ENCODE measurements around the gene IGFL1.
"Not testable (repeated sequence)": the region's sequence is repeated elsewhere in the genome, so short reads cannot be mapped to it uniquely, and the experiment has no call there.

DNA sequence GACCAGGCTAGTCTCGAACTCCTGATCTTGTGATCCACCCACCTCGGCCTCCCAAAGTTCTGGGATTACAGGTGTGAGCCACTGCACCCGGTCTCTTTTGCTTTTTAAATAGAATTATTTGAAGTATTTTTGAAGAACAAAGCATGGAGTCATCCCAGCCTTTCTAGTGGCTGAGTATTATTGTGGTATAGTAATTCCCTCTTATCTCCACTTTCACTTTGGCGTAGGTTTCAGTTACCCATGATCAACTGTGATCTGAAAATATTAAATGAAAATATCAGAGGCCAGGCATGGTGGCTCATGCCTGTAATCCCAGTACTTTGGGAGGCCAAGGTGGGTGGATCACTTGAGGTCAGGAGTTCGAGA lies 36.9 kb upstream of the IGFL1 start:
- not testable (repeated sequence) for TF ChIP-seq POLR2A (IDR thresholded peaks at IDR 0.05)
- TF ChIP-seq, protein P1, sequence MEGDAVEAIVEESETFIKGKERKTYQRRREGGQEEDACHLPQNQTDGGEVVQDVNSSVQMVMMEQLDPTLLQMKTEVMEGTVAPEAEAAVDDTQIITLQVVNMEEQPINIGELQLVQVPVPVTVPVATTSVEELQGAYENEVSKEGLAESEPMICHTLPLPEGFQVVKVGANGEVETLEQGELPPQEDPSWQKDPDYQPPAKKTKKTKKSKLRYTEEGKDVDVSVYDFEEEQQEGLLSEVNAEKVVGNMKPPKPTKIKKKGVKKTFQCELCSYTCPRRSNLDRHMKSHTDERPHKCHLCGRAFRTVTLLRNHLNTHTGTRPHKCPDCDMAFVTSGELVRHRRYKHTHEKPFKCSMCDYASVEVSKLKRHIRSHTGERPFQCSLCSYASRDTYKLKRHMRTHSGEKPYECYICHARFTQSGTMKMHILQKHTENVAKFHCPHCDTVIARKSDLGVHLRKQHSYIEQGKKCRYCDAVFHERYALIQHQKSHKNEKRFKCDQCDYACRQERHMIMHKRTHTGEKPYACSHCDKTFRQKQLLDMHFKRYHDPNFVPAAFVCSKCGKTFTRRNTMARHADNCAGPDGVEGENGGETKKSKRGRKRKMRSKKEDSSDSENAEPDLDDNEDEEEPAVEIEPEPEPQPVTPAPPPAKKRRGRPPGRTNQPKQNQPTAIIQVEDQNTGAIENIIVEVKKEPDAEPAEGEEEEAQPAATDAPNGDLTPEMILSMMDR (IDR thresholded peaks at IDR 0.05): not testable (repeated sequence)

Data from heart left ventricle (tissue), 13 donors.